ENCODE data around the gene ENC1.
A peak's percentile ranks its signal among the peaks of the same experiment; 100 is the strongest.

Gene ENC1

DNA sequence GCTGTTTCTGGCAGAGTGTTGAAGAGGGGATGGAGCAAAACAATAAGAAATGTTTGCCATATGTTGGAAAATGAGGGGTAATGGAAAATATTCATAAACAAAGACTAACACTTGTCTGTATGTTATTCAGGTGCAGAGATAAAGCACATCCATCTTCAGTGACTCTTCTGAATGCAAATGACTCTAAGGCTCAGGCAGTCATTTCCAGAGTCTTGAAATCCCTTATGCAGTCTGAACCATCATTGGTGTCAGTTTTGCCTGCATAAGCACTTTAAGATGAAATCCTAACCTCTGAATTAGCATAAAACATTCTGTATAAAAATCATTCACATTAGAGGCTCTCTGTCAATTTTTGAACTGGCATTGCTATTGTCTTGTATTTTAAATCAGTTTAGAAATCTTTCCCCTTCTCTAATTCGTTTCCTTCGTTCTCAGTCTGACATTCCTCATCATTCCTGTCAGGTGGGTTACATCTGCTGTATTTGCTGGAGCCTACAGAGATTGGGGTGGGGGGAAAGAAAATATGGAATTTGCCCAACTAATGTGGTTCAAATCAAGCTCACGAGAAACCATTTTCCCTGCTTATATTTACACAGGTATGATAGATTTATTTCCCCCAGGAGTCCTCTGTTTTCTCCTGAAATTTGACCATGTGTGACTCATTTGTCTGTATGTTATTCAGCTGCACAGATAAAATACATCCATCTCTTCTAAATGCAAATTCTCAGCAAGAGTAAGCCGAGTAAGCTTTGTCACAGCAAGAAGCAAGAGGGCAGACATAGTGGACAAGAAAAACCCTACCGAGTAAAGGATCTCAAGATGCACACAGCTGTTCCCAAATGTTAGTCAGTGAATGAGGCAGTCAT lies 31.6 kb downstream of the ENC1 start:
- DNase-seq (ENCODE audit: low read depth in 2 of 2), result no peak

DNA sequence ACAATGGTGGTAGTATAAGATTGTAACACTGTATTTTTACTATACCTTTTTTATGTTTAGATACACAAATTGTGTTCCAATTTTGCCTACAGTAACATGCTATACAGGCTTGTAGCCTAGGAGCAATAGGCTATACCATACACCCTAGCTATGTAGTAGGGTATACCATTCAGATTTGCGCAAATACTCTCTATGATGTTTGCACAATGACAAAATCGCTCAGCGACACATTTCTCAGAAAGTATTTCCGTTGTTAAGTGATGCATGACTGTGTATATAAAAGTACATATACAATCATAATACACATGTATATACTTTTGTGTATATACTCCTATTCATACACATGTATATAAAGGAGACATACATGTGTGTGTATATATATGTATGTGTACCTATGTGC lies 34.8 kb downstream of the ENC1 start:
- no peak for DNase-seq (ENCODE audit: low read depth in 2 of 2)

DNA sequence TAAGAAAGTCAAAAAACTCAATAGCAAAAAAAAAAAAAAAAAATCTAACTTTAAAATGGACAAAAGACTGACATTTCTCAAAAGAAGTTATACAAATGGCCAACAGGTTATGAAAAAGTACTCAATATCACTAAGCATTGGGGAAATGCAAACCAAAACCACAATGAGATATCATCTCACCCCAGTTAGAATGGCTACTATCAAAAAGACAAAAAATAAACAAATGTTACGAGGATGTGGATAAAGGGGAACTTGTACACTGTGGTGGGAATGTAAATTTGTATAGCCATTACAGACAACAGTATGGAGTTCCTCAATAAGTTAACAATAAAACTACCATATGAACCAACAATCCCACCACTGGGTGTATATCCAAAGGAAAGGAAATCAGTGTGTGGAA lies 37.2 kb downstream of the ENC1 start:
- no peak for DNase-seq (ENCODE audit: low read depth in 2 of 2)

DNA sequence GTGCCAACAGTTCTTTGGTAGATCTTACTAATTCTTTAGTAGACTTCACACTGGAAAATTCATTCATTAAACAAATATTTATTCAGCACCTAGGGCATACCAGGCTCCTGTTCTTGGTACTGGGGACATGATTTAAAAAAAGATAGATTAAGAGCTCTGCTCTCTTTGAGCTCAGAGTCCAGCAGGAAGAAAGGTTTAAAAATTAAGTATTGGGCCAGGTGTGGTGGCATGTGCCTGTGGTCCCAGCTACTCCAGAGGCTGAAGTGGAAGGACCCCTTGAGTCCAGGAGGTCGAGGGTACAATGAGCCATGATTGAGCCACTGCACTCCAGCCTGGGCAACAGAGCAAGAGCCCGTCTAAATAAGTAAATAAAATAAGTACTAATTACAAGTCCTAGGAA lies 41.4 kb downstream of the ENC1 start:
- DNase-seq (ENCODE audit: low read depth in 2 of 2), result no peak

DNA sequence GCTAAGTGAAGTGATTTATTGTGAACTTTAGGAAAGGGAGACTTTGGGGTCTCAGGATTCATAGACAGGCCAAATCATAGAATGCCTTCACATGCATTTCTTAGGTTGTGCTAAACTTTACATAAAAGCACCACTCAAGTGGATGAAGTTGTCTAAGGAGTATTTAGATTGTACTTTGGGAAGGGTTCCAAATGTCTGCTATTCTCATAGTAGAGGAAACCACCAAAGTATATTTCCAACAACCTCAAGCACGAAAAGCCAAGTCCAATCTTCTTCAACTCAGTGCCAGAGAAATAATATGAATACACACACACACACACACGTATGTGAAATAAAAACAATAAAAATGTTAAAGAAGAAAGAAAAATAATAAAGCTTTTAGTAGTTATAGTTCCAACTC lies 41.8 kb downstream of the ENC1 start:
- no peak for DNase-seq (ENCODE audit: low read depth in 2 of 2)

DNA sequence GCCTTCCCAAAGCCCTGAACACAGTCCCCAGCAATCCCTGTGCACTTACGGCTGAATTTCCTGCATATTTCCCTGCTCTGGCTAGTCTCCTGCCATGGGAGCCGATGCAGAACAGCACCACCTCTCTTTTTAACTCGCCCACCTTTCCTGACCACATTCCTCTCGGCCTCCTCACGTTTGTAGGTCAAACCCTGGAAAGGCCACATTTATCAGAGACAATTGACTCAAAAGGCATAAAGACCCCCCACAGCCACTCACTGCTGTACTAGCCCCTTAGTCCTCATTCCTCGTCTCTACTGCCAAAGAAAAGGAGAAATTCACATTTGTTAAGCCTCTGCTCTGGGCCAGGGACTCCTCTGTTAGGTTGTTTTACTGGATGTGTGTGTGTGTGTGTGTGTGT lies 43.6 kb downstream of the ENC1 start:
- no peak for DNase-seq (ENCODE audit: low read depth in 2 of 2)

DNA sequence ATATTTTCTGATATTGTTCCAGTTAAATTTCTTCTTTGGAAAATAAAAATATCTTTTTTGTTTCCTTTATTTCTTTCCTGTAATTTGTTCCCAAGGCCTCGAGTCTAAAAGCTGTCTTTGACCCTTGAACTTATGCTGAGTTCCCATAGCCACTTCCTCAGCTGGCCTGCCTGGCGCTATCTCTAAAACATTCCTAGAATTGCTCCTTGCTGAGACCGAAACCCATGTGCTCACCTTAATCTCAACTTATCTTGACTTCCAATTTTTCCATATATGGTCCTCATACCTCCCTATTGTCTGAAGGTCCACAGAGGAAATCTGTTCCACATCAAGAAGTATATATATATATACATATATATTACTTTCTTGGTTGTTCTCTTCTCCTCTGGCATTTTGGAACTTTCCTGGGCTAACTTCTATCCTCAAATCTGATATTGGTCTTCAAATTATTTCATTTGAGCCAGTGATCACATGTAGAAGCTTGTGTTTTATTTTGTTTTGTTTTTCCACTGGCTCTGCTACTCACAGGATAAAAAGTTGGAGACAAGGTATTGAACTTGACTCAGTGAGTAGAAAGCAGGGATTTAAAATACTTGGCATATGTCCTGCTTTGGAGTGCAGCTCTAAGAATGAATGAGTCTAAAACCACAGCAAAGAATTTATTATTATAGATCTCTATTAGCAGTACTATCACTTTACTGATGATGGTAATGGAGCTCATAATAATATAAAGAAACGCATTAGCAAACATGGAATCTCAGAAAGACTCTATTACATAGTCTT lies 45.2 kb downstream of the ENC1 start:
- no peak for DNase-seq (ENCODE audit: low read depth in 2 of 2)

DNA sequence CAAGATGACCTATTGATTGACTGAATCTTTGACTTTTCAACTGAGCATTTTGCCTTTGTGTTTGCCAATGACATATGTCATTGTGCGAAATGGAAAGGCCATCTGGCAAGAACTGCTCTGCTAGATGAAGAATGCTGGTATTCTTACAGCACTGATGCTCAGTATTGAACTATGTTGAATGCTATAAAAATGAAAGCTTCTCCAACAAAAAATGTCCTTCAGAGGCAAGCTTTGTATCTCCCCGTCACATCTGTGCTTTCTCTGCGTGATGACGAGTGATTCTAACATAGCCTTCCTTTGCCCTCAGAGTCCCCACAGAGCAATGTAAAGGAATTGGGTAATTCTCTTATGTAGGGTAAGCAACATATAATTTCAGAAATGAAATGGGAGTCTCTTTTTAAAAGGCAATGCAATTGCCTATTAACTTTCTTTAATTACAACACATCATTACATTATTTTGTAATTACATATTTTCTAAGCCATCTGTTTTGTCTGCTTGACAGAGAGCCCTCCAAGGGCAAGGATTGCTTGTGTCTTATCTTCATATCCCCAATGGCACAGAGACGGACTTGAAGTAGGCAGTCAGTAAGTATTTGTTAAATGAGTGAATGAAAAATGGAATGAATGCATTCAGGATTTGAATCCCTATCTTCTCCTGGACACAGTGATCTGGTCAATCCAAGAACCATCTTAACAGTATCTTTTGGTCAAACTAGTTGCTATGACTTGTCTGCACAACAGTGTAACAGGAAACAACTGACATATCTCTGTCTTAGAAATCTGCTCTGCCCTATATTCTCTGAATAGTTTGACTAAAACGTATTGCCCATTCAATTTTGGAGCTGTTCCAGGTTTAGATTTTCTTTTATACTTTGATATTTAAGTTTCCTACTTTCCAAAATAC lies 46.1 kb downstream of the ENC1 start:
- no peak for DNase-seq (ENCODE audit: low read depth in 2 of 2)

DNA sequence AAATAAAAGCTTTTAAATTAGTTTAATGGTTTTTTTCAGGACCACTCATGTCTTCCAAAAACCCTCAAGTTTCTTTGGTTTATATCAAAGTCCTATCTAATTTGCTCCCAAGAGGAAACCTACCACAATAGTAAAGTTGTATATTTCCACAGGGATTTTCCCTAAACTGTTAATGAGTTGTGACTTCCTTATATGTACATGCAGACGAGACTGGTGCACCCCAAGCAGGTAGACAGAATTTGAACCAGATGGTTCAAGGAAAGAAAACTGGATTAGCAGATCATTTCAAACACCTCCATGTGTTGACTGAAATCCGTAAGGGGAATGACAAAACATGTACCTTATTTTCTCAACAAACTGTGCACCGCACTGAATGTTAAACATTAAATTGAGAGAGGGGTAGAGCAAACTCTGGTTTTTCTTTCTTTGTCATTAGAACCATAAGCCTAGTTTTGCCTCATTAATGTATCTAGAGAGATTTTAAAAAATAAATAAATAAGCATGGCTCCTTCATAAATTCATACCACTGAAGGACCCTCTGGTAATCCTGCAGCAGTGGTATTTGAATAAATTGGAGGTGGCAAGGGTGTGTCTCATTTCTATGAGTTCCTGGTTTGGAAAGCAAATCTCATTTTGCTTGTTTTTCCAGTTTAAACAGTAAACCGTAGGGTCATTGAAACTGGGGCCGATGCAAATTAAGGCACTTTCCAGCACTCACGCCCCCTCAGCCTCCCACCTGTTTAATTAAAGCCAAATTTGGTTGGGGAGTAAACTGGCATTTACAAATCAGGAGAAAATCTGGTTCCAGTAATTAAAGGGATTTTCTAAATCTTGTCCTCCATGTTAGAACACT lies 51.1 kb downstream of the ENC1 start:
- DNase-seq (ENCODE audit: low read depth in 2 of 2), result no peak

DNA sequence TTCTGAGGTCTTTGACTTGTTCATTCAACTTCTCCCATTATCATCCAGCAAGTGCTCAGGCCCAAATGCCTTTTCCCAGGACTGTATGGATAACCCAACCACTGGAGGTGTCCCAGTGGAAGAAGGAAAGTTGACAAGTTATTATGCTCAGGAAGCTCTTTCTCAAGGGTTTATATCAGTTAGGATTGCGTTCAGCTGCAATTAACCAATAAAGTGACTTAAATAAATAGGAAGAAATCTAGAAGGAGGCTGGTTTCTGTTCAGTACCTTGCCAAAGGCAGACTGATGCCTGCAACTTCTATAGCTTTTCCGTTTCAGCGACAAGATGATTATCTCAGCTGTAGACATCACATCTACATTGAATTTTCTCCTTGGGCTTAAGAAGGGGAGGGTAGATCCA lies 52.1 kb downstream of the ENC1 start:
- DNase-seq (ENCODE audit: low read depth in 2 of 2), result no peak

DNA sequence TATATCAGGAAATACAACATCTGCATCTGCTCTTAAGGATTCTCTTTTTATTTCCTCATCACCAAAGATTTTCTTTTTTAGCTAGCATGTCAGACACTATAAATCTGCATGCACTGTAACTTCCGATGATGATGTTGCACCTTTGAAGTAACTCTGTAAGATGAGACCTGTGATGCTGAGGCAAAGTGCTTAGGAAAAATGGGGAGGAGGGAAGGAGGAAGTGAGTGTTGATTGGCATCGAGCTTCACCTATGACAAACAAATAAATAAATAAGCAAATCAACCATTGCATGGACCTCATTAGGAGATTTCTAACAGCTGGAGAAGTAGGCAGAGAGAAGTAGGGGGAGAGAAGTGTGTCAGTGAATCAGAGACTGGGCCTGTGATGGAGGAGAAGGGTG lies 52.6 kb downstream of the ENC1 start:
- DNase-seq (ENCODE audit: low read depth in 2 of 2), result no peak

DNA sequence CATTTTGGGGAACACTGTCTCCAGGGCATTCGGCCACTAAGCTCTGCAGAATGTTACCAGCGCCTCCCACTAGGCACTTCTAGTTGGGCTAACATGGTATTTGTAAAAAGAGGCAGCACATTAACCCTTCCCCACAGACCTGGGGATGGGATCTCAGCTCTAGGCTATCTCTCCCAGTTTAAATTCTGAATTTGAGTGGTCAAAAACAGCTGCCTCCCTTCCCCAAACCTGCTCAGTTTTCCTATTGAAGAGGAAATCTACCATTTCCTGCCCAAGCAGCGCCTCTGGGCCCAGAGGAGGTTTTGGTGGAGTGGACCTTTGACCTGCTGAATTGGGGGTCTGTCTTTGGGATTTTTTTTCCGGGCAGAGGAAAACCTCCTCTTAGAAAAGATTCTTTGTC lies 53.2 kb downstream of the ENC1 start:
- no peak for DNase-seq (ENCODE audit: low read depth in 2 of 2)

DNA sequence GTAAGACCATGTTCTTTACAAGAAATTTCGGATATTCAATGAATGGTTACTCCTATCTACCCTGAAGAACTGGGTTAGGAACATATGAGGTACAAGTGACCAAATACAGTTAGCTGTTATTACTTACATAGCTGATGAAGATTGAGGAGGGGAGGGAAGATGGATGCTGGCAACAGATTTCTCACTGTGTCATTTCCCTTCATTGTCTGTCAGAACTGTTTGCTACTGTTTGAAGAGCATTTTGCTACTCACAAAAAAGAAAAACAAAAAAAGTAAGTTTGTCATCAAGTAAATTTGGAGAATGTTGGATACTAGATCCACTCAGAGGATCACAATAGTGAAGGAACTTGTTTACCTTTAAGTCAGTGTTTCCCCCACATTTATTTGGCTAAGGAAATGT lies 53.7 kb downstream of the ENC1 start:
- no peak for DNase-seq (ENCODE audit: low read depth in 2 of 2)

DNA sequence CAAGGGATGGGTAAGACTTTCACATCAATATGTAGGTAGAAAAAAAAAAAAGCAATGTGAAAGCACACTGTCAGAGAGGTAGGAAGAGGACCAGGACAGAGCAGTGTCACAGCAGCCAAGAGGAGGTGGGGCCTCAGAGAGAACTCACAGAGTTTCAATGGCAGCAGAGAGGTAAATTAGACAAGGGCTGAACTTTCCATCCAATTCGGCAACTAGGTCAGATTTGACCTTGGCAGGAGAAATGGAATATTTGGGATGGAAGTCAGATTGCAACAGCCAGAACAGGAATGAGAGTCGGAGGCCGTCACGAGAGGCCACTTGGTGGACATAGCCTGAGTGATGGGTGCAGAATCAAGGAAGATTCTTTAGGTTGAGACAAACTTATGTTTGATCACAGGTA lies 57.7 kb downstream of the ENC1 start:
- DNase-seq (ENCODE audit: low read depth in 2 of 2), result no peak

DNA sequence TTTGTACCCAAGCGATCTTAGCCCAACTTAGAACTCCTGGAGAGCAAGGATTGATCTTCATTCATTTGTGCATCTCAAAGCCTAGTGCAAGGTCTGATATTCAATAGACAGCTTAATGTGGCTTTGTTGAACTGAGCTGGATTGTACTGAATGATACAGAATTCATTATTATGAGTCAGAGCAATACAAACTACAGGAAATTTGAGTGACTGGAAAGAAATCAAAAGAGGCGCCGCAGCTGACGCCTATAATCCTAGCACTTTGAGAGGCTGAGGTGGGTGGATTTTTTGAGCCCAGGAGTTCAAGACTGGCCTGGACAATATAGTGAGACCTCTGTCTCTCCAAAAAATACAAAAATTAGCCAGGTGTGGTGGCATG lies 58.6 kb downstream of the ENC1 start:
- no peak for DNase-seq (ENCODE audit: low read depth in 2 of 2)

DNA sequence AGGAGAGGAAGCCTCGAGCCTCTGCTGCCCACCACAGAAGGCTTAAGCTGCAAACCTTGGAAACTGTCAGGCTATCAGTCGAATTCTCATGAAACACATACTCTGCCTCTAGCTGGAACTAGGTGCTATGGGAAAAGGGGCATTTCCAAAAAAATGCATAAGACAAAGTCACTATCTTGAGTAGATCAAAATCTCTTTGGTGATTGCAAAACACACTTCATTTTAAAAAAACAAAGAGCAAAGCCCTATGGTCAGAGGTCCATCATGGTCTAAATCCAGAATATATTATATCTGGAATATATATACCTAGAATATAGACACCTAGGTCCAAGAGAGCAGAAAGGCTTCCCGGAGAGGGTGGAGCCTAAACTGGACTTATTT lies 59.8 kb downstream of the ENC1 start:
- DNase-seq (ENCODE audit: low read depth in 2 of 2), result no peak

DNA sequence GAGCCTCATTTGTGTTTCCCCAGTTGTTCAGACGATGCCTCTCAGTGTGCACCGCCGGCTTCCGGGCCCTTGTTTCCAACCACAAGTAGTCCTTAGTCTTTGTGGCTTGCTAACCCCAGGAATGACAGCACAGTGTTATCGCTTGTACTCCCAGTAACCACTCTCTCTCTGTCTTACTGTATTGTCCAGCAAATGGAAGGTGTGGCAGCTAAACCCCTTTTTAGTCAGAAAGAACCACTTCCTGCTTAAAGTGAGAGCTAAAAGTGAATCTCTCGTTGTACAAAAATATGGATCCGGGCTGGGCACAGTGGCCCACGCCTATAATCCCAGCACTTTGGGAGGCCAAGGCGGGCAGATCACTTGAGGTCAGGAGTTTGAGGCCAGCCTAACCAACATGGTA lies 61.3 kb downstream of the ENC1 start:
- DNase-seq (ENCODE audit: low read depth in 2 of 2), result peak; percentile 59 to 69

DNA sequence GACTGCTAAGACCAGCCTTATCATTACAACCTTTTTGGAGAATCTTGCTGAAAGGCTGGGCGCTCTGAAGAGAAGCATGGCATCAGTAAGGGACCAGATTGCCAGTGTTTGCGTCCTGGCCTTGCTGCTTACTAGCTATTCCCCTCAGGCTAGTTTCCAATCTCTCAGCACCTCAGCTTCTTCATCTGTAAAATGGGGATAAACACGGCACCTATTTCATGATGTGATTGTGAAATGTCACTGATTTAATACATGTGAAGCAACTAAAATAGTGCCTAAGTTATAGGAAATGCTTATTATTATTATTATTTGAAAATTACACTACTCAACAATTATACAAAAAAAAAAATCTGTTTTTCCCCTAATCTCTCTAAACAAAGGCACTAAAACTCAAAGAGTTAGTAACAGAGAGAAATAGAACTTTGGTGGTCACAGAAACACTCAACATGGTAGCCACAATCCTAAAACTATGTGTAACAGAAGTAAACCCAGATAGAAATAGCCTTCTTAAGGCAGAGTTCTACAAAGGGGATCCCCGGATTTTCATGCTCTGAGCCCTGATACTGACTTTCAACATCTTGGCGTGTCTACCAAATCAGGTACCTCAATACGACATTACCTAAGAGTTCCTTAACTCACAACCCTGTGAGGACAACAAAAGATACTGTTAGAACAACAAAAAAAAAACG lies 62.0 kb downstream of the ENC1 start:
- DNase-seq (ENCODE audit: low read depth in 2 of 2), result no peak

All from stimulated activated CD8-positive, alpha-beta memory T cell treated with anti-CD3 and anti-CD28 coated beads, Interleukin-15, amount 100 ng/mL, for 48 hours (primary cell).